GM21381 (cell line): Measurements from ENCODE around the gene VWA3B.
"Not testable (repeated sequence)": the region's sequence is repeated elsewhere in the genome, so short reads cannot be mapped to it uniquely, and the experiment has no call there.

Experiments used
- ATAC-seq: cut with Tn5 transposase; IDR thresholded peaks from one replicate; pipeline ENCODE4 v1.9.1; 2021; ENCODE audit warnings: mild to moderate bottlenecking, moderate library complexity; ENCODE audit not compliant: unreplicated experiment

The VWA3B gene, protein sequence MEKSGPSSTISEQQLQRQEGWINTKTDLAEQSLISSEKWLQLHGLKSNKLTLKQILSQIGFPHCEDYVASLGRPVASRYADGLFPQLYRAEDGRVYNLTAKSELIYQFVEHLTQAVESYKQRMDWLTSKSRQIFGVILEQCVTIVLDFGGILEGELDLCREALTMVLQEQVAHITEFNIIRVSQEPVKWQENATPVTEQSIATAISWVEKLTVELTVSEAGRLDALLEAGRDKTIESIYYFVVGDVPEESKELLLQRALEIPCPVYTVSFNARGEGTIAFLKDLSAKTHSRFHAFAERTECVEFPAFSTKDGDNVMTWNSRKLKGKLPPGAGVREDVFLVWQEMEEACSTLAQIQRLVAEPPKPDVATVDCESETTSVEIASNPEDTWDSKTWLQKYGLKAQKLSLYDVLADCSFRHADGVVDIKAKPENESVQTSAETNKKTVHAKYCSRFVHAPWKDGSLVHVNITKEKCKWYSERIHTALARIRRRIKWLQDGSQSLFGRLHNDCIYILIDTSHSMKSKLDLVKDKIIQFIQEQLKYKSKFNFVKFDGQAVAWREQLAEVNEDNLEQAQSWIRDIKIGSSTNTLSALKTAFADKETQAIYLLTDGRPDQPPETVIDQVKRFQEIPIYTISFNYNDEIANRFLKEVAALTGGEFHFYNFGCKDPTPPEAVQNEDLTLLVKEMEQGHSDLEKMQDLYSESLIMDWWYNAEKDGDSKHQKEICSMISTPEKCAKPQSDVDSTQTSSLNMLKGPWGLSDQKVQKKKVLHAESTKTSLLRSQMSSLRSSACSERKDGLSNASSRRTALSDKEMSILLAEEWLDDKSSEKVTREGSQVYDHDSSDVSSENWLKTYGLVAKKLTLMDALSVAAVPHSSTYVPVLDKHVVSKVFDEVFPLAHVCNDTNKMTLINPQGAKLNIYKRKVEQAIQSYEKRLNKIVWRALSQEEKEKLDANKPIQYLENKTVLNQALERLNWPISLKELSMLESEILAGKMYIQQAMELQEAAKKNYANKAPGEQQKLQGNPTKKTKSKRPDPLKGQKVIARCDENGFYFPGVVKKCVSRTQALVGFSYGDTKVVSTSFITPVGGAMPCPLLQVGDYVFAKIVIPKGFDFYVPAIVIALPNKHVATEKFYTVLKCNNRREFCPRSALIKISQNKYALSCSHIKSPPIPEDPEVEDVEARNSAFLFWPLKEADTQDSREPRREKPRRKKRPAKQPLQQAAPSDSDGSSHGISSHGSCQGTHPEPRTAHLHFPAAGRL (N-terminal part only)

DNA sequence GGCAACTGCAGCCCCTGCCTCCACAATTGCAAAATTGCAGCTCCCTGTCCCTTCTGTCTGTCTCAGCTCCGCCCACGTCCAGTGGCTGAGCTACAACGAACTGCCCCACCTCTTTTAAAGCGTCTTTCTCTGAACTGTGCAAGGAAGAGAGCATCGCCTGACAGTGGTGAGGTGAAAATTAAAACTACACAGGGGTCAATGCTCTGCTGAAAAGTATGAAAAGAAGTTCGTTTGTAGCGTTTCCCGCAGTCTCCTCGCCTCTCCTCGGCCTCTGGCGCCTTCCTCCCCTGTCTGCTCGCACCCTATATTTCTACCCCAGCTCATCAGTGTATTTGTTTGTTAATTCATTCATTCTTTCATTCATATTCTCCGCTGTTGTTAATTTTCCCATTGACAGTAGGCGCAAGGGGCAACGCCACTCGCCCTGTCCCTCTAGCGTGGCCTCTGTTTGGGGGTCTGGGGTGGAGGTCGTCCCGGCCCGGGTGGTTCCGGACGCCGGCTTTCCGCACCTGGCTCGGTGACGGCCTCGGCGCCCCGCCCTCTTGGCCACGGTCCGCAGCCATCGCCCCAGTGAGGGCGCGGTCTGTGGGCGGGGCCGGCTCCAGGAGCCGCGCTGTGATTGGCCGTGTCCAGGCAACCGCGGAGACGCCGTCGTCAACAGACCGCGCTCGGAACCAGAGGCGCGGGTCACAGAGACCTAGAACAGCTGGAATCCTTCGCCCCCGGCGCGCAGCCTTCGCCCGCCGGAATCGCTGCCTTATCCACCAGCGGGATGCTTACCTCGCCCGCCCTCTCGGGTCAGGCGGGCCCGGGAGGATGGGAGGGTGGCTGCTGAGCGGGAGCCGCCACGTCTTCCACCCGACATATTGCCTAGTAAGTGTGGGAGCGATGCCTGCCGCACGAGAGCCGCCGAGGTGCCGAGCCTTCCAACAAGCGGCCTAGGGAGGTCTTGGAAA is at the start of gene VWA3B:
Gene VWA3B, plus strand, starts transcription at position 677 of the 956 bp plus-strand sequence. CDS start 5,926 bp downstream, outside the sequence.
- ATAC-seq = peak; percentile 88

DNA sequence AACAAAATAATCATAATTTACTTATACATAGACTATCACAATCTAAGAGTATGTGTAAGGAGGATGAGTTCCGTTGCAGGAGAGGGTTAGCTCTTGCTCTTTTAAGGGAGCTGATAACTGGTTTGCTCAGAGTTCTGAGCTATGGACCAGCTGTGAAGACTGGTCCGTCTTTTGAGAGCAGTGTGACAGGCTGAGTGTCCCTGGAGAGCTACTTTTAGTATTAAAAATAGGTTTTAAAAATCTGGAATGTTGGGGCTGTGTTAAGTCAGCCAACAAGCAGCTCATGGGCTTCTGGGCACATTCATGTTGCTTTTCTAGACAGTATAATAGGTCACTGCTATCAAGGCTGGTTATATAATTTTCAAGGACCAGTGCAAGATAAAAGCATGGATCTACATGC is 49.8 kb upstream of the VWA3B start:
- ATAC-seq = no peak

DNA sequence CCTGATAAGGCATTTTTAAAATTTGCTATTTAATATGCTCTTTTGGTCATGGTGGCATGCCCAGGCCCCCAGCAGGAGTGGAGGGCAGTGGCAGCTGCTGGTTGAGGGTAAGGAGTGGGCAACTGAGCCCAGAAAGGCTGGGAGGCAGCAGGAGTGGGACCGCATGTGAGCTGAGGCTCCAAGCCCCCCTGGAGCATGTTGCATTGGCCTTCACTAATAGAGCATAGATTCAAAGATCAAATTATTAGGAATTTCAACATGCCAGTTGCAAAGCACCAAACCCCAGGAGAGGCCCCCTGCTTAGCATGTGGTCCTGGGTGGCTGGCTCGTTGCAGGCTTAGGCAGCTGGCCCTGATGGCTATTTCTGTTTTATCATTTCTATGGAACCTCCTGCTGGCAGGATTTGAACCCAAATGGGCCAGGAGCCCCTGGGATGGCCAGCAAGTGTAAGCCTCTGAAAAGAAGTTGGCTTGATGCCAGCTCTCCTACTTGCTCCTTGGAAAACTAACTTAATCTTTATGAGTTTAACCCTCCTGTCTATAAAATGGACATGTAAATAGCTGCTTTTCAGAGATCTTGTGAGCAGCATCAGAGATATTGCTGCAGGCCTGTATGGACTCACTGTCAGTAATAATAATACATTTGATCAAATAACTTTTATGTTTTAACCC is 49.2 kb upstream of the VWA3B start:
- ATAC-seq = no peak

DNA sequence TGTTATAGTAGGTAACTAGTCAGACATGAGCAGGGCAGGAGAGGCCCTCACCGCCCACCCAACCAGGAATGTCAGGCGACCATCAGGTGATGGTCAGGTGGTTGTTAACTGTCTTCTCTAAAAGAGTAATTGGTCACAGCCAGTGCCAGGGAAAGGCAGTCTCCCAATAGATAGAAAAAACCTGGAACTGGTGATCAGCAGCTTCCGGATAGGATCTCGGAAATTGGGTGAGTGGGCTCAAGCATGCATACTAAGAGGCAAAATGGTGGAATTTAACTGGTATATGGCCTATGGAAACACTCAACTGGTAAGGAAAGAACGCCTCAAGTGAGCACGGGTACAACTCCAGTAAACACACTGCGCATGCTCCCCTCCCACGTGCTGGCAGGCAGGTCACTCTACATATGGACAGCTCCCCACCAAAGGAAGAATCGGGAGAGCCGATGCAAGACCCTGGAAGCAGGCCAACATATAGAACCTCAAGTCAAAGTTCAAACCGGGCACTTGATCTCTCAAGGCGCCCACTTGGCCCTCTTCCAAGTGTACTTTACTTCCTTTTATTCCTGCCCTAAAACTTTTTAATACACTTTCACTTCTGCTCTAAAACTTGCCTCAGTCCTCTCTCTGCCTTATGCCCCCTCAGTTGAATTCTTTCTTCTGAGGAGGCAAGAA is 47.7 kb upstream of the VWA3B start:
- ATAC-seq = no peak

DNA sequence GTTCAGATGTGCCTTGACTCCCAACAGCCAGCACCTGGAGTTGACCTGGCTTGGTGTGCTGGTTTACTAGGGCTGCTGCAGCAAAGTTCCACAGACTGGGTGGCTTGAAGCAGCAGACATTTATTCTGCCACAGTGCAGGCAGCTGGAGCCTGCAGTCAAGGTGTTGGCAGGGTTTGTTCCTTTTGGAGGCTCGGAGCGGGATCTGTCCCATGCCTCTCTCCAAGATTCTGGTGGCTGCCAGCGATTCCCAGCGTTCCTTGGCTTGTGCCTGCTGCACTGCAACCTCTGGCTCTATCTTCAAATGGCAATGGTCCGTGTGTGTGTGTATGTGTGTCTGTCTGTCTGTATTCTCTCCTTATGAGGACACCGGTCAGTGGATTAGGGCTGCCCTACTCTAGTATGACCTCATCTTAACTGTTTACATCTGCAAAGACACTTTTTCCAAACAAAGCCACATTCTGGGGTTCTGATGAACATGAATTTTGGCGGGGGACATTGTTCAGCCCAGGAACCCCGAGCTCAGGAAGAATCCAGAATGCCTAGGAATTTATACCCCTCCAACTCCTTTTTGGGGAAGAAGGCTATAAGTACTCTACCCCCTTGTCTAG is 46.5 kb upstream of the VWA3B start:
- ATAC-seq = no peak

DNA sequence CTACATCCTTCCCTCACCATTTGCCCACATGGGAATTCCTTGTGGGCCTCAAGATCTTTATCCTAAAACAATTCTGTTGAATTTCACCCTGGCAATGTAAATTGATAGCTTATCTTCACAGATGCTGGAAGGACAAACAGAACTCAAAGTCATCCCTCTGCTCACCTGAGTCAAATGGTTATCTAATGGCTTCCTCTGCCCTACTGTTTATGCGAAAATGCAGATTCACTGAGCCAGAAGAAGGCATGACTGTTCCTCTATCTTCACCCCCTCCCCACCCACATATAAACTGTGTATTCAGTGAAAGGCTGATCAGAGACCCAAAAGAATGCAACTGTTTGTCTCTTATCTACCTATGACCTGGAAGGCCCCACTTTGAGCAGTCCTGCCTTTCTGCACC is 43.9 kb upstream of the VWA3B start:
- ATAC-seq = no peak

DNA sequence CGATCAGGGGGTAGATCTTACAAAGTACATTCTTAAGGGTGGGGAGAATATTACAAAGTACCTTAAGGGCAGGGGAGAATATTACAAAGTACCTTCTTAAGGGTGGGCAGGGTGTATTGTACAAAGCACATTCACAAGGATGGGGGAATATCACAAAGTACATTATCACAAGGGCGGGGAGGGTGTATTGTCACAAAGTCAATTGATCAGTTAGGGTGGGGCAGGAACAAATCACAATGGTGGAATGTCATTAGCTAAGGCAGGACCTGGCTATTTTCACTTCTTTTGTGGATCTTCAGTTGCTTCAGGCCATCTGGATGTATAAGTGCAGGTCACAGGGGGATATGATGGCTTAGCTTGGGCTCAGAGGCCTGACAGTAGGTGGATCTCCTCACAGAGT is 42.2 kb upstream of the VWA3B start:
- ATAC-seq = not testable (repeated sequence)

DNA sequence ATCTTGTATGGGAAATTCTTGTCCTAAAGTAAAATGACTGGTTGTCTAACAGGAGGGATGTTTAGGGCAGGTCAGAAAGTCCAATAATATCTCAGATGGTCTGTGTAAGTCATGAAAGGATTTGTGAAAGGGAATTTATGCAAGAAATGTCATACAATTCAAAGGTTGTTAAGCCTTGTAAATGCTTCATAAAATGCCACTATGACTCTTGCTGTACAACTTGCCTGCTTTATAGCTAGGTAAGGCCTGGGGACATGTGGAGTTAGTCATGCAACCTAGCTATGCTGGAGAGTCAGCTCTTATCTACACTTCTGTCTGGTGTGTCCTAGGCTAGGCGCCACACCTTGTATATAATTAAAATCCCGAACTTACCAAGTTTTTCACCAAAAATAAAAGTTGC is 36.9 kb upstream of the VWA3B start:
- ATAC-seq = no peak

DNA sequence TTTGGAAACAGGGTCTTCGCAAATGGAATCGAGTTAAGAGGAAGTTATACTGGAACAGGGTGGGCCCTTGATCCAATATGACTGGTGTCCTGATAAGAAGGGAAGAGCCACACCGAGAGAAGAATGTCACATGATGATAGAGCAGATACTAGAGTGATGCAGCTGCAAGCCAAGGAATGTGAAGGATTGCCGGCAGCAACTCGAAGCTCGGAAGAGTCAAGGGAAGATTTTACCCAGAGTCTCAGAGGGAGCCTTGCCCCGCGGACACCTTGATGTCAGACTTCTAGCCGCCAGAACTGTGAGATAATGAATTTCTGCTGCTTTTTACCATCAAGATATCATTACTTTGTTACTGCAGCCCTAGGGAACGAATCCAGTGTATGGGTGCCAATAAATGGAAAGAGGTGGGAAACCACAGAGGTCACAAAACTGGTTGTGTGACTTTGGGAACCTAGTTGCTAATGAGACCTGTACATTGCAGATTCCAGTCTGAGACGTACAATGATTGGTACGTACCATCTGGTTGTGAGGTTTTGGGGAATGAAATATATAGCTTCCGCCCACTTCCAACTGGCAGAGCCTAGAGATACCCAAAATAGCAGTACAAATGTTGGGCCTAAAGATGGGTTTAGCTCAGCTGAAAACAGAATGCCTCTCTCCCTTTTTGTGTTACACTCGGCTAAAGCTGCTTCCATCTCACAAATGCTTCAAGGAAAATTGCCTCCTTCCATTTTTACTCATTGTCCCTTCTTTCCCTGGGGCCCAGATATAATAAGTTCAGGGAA is 28.6 kb upstream of the VWA3B start:
- ATAC-seq = no peak

DNA sequence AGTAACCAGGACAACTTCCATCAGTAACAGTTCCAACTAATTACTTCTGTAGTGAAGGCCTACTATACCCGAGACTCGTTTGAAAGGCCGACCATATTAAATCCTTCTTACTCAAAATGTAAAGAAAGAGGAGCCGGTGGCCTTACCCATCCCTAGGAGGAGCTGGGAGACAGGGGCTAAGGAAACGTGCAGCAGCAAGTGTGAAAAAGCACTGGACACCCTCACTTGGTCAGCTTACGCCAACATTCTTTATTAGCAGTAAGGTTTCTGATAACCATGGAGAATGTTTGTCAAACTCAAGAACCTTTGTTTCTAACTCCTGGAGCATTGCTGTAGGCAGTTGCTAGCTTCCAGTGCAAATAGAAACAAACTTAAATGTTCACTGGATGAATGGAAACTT is 26.7 kb upstream of the VWA3B start:
- no peak for ATAC-seq

DNA sequence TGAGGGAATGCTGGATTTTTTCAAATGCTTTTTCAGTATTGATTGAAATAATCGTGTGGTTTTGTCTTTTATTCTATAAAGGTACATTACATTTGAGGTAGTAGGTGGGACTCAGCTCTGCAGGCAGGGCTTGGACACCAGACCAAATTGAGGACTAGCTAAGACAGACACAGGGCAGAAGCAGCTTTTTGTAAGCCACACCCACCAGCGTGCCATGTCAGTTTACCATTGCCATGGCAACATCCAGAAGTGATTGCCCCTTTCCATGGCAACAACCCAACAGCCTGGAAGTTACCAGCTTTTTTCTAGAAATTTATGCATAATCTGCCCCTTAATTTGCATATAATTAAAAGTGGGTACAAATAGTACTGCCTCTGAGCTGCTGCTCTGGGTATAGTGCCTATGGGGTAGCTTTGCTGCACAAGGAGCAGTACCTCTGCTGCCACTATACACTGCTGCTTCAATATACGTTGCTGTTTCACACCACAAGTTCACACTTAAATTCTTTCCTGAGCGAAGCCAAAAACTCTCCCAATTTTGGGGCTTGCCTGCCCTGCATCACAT is 23.6 kb upstream of the VWA3B start:
- no peak for ATAC-seq

DNA sequence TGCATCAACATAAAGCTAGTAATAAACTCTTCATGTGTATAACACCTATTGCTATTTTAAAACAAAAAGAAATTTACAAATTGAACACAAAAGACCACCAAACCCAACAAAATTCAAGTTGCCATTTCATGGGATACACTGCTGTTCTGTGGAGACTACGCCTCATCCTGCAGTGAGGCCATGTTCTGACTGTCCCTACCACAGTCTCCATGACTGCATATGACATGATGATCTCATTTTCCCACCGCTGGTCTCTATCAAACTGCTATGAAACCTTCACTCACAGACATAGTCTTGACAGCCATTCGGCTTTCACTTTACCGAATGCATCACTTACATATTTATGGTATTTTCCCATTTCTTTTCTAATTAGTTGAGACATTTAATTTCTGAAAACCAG is 21.2 kb upstream of the VWA3B start:
- no peak for ATAC-seq

DNA sequence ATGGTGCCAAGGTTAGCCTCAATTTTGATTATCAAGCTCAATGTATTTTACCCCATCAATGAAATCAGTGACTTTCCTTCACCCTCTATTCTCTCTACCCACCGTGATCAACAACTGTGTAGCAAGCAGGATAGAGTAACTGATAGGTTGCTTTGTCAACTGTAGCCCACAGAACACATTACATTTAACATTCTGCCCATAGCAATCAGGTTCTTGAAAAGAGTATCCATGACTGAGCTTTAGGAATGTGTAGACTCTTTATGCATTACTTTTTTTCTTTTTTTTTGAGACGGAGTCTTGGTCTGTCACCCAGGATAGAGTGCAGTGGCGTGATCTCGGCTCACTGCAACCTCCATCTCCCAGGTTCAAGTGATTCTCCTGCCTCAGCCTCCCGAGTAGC is 19.8 kb upstream of the VWA3B start:
- ATAC-seq = no peak

DNA sequence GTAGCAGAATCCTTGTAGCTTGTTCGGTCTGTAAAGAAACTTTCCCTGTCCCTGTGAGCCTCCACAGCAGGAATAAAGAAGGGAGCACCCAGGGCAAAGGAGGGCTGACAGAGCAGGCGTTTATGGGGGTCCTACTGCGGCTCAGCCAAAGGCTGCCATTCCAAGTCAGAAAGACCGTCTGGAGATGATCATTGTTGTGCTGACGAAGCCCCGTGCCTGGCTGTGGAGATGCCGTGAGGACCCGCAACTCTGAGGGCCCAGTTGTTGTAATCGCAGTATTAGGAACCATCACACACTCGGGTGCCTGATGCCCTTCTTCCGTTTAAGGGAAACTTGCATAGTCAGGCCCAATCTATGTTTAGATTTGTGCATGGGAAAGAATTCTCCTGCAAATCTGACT is 16.9 kb upstream of the VWA3B start:
- no peak for ATAC-seq

DNA sequence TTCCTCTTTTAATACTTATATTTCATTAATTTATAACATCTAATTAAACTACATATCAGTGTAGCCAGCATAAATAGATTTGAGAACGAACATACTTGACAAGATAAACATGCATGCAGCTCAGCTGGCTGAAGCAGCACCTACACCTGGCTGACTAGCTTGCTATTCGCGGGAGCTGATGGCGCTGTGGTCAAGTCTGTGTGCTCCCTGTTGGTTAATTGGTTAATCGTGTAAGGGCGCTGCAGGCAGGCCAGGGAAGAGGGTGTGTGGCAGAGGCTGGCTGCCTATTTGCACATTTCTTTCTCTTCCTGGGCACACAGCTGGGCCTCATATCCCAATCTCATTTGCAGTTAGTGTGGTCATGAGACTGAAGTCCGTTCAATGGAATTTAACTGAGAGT is 14.5 kb upstream of the VWA3B start:
- no peak for ATAC-seq

DNA sequence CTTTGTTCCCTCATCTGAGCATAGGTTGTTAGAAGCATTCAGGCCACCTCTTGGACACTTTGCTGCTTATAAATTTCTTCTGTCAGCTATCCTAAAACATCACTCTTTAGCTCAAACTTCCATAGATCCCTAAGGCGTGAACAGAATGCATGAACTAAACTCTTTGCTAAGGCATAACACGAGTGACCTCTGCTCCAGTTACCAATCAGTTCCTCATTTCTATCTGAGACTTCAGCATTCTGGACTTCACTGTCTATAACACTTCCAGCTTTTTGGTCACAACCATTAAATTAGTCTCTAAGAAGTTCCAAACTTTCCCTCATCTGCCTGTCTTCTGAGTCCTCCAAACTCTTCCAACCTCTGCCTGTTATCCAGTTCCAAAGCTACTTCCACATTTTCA is 8.3 kb upstream of the VWA3B start:
- no peak for ATAC-seq

DNA sequence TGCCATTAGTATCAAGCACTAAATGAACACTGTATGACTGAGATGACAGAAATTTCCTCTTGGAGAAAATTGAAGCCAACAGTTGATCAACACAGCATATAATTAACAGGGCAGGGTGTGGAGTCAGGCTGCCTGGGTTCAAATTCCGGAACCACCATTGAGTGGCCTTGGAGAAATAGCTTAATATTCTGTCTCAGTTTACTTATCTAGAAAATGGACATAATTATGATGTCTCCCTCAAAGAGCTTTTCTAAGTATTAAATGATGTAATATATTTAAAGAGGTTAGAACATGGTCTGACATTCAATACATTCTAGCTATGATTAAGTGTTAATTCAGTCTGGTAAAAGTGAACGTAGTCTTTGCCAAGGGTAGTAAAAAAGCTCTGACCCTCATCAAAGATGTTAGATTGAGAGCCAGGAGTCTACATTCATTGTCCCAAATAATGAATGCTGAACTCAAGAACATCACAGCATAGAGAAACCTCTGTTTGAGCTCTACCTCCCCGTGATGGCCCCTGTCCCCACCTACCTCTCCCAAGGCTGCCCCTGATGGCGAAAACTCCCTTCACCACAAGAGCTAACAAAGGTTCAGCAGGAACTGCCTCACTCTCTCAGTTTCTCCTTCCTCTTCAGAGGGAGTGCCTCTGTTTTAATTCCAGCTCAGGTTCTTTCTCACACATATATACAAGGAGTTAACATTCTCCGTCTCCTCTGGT is 2.7 kb upstream of the VWA3B start:
- ATAC-seq = no peak
